SK-N-SH (cell line): Measurements from ENCODE around the gene FOXP1.

ENCODE experiments used
- EZH2phosphoT487 ChIP-seq: fragments of 200-600 bp; sonication (generic); IDR thresholded peaks from 2 replicates; pipeline ENCODE4 v1.6.1; 2017; ENCODE audit warnings: low read depth, mixed run types, mild to moderate bottlenecking, antibody characterized with exemption, moderate library complexity, borderline replicate concordance
- REST ChIP-seq: IDR thresholded peaks from 2 replicates; pipeline ENCODE4 v1.6.1; 2012; ENCODE audit warnings: mild to moderate bottlenecking, low read depth, low read length, moderate library complexity
- RFX5 ChIP-seq: IDR thresholded peaks from 2 replicates; pipeline ENCODE4 v1.6.1; 2012; ENCODE audit warnings: mild to moderate bottlenecking, improper control_type of control experiment, low read length
- TF ChIP-seq, protein P1 (sequence below): fragments of 200-600 bp; sonication (generic); IDR thresholded peaks from 2 replicates; pipeline ENCODE4 v1.6.1; 2017; ENCODE audit warnings: antibody characterized with exemption, mild to moderate bottlenecking, moderate library complexity

DNA sequence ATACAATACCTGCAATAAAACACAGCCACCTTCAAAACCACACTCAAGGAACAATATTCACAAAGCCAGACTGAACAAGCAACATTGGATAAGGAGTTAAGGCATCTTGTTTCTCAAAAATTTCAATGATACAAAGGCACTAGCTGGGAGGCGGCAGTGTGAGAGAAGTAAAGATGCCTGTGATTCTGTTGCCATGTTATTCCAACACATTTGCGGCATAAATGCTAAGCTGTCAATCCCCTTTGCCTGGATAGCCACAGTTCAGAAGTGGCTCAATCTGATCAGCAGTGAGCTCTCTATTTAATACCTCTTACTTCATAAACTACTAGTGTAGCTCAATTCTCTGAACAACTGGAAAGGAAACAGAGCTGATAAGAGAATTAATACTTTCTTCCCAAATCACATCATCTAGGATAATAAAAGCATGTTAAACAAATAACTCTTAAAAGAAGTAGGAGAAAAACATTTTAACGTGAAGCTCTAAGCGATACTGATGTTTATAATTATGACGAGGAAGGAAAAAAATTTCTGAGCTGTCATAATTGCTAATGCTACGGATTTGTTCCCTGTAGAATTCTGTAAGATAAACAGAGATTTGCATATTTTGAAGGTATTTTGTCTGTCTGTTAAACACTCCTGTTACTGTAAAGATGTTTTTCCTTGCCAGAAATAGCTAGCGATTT is 358.4 kb downstream of the FOXP1 start:
- TF ChIP-seq, protein P1, sequence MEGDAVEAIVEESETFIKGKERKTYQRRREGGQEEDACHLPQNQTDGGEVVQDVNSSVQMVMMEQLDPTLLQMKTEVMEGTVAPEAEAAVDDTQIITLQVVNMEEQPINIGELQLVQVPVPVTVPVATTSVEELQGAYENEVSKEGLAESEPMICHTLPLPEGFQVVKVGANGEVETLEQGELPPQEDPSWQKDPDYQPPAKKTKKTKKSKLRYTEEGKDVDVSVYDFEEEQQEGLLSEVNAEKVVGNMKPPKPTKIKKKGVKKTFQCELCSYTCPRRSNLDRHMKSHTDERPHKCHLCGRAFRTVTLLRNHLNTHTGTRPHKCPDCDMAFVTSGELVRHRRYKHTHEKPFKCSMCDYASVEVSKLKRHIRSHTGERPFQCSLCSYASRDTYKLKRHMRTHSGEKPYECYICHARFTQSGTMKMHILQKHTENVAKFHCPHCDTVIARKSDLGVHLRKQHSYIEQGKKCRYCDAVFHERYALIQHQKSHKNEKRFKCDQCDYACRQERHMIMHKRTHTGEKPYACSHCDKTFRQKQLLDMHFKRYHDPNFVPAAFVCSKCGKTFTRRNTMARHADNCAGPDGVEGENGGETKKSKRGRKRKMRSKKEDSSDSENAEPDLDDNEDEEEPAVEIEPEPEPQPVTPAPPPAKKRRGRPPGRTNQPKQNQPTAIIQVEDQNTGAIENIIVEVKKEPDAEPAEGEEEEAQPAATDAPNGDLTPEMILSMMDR = no peak
- TF ChIP-seq RFX5 = no peak
- TF ChIP-seq REST = no peak
- TF ChIP-seq EZH2phosphoT487 = no peak
